ENCODE measurements around the gene PLCH2.

The PLCH2 gene

DNA sequence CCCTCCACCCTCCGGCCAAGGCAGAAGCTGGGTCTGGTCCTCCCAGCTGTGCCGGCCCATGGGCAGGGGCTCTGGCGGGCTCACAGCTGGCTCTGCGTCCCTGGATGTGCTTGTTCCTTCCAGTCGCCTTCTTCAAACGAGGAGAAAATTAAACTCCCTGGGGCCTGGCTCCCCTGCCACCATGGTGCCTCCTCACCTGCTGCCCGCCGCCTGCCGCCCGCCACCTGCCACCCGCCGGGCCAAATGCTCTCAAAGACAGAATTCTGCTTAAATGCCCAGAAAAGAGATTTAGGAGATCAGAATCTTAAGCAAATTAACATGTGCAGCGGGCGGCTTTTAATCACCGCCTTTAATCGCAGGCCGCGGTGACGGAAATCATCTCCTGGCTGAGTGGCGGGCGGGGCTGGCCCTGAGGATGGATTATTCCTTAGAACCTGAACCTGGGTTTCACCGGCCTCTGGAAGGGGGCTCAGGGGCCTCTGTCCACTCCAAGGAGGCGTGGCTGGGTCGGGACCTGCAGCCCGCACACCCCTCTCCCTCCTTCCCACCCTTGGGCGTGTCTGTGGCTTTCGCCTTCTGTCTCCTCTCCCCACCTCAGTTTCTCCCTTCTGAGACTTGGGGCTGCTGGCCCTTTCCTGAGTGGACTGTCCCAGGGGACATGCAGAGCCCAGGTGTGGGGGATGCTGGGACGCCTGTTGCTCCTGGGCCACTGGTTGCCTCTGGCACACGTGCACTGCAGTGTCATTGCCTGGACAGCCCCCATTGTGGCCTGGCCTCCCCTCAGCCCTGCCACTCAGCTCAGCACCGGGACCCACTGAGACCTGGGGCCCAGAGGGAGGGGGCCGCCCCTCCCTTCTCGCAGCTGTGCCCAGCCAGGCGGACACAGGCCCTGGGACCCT is 10.5 kb upstream of the PLCH2 start:
- Histone ChIP-seq H3K9me2 (replicated peaks; ENCODE audit: control insufficient read depth, low read length) (no peaks in the 10 kb centered on the region), H4K20me1 (ENCODE audit: control insufficient read depth, insufficient read depth, low read depth, low read length) (no peaks in the 10 kb centered on the region), H3K27me3 (ENCODE audit: control insufficient read depth, low read length) (no peaks in the 10 kb centered on the region), H3K4me3 (ENCODE audit: low read length) (no peak overlapping the region), H3K36me3 (ENCODE audit: control insufficient read depth, low read length) (no peaks in the 10 kb centered on the region), H3K4me1 (ENCODE audit: control insufficient read depth, low read length) (peaks cover 2% of the 10 kb centered on the region; the same call in 1 of the 2 replicates), H3K27ac (ENCODE audit: low read depth, low read length) (no peak overlapping the region), H3K9me3 (ENCODE audit: control insufficient read depth, insufficient read depth, low read length) (no peaks in the 10 kb centered on the region), H3K4me2 (ENCODE audit: low read length) (no peak overlapping the region), H3K79me2 (ENCODE audit: control insufficient read depth, low read length) (no peaks in the 10 kb centered on the region), H3F3A (ENCODE audit: control insufficient read depth, insufficient read depth) (no peaks in the 10 kb centered on the region)
- TF ChIP-seq, protein P1, sequence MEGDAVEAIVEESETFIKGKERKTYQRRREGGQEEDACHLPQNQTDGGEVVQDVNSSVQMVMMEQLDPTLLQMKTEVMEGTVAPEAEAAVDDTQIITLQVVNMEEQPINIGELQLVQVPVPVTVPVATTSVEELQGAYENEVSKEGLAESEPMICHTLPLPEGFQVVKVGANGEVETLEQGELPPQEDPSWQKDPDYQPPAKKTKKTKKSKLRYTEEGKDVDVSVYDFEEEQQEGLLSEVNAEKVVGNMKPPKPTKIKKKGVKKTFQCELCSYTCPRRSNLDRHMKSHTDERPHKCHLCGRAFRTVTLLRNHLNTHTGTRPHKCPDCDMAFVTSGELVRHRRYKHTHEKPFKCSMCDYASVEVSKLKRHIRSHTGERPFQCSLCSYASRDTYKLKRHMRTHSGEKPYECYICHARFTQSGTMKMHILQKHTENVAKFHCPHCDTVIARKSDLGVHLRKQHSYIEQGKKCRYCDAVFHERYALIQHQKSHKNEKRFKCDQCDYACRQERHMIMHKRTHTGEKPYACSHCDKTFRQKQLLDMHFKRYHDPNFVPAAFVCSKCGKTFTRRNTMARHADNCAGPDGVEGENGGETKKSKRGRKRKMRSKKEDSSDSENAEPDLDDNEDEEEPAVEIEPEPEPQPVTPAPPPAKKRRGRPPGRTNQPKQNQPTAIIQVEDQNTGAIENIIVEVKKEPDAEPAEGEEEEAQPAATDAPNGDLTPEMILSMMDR (IDR thresholded peaks at IDR 0.05; ENCODE audit: low read depth, low read length, poor library complexity, severe bottlenecking): no peak
- no peak for TF ChIP-seq EZH2phosphoT487 (IDR thresholded peaks at IDR 0.05; ENCODE audit: borderline replicate concordance, low read length)

DNA sequence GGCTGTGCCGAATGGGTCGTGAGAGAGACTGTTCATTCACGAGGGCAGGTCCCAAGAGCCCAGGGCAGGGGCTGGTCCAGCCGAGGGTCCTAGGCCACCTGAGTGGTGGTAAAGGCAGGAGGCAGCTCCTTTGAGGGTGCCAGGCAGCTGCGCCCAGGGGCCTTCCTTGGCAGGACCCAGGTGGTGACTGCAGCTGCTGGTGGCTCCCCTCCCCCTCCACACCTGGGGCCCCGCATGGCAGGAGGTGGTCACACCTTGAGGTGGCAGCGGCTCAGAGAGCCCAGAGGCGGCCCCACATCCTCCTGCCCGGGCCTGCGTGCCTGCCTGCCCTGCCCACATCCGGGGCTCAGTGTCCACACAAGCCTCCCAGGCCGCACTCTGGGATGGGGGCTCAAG is 9.8 kb upstream of the PLCH2 start:
- Histone ChIP-seq H3K27ac (ENCODE audit: low read depth, low read length) (no peak overlapping the region), H3K4me2 (ENCODE audit: low read length) (no peak overlapping the region), H3K36me3 (ENCODE audit: control insufficient read depth, low read length) (no peaks in the 10 kb centered on the region), H3F3A (ENCODE audit: control insufficient read depth, insufficient read depth) (no peaks in the 10 kb centered on the region), H3K9me2 (replicated peaks; ENCODE audit: control insufficient read depth, low read length) (no peaks in the 10 kb centered on the region), H3K9me3 (ENCODE audit: control insufficient read depth, insufficient read depth, low read length) (no peaks in the 10 kb centered on the region), H4K20me1 (ENCODE audit: control insufficient read depth, insufficient read depth, low read depth, low read length) (no peaks in the 10 kb centered on the region), H3K79me2 (ENCODE audit: control insufficient read depth, low read length) (no peaks in the 10 kb centered on the region), H3K4me1 (ENCODE audit: control insufficient read depth, low read length) (peaks cover 8% of the 10 kb centered on the region), H3K4me3 (ENCODE audit: low read length) (no peak overlapping the region), H3K27me3 (ENCODE audit: control insufficient read depth, low read length) (no peaks in the 10 kb centered on the region)
- TF ChIP-seq EZH2phosphoT487 (IDR thresholded peaks at IDR 0.05; ENCODE audit: borderline replicate concordance, low read length): no peak
- TF ChIP-seq, protein P1 (IDR thresholded peaks at IDR 0.05; ENCODE audit: low read depth, low read length, poor library complexity, severe bottlenecking): no peak

DNA sequence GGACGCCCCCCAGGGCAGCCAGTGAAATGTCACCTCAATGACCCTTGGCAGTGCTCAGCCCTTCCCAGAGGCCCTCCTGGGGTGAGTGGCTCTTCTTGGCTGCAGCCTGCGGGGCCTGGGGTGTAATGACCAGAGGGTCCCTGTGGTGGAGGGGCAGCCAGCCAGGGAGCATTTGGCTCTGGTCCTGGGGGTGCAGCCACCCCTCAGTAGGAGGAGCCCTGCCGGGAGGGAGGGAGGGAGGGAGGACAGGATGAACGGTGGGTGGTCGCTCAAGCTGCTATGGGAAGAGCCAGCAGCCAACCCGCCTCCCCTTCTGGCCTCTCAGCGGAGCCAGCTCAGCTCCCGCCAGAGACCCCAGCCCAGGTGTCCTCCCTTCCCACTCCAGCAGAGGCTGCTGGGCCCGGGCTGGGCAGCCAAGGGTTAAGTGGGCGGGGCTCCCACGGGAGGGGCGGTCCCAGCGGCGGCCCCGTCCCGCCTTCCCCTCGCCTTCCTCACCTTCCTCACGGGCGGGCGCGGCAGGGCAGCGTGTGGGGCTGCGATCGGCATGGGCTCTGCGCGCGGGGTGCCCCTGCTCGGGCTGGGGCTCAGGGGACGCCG is 9.0 kb upstream of the PLCH2 start:
- H3K27me3 ChIP-seq (ENCODE audit: control insufficient read depth, low read length): no peaks in the 10 kb centered on the region
- no peak for TF ChIP-seq EZH2phosphoT487 (IDR thresholded peaks at IDR 0.05; ENCODE audit: borderline replicate concordance, low read length)
- TF ChIP-seq, protein P1 (IDR thresholded peaks at IDR 0.05; ENCODE audit: low read depth, low read length, poor library complexity, severe bottlenecking): no peak
- no peaks in the 10 kb centered on the region for H3F3A ChIP-seq (ENCODE audit: control insufficient read depth, insufficient read depth)
- no peaks in the 10 kb centered on the region for H3K9me3 ChIP-seq (ENCODE audit: control insufficient read depth, insufficient read depth, low read length)
- no peak overlapping the region for H3K27ac ChIP-seq (ENCODE audit: low read depth, low read length)
- H3K79me2 ChIP-seq (ENCODE audit: control insufficient read depth, low read length): no peaks in the 10 kb centered on the region
- H3K4me1 ChIP-seq (ENCODE audit: control insufficient read depth, low read length): peaks cover 9% of the 10 kb centered on the region
- H3K4me3 ChIP-seq (ENCODE audit: low read length): no peak overlapping the region
- H4K20me1 ChIP-seq (ENCODE audit: control insufficient read depth, insufficient read depth, low read depth, low read length): no peaks in the 10 kb centered on the region
- no peaks in the 10 kb centered on the region for H3K9me2 ChIP-seq (replicated peaks; ENCODE audit: control insufficient read depth, low read length)
- no peak overlapping the region for H3K4me2 ChIP-seq (ENCODE audit: low read length)
- H3K36me3 ChIP-seq (ENCODE audit: control insufficient read depth, low read length): no peaks in the 10 kb centered on the region

All from DOHH2 (cell line).